ENCODE data around the gene NFIB. TPM values are rescaled to one million over a fixed set of nuclear protein-coding genes. Genes with fewer than 3 reads are reported as not detected.

Gene NFIB
- polyA plus RNA-seq, 1 donor, result 84.4 TPM

DNA sequence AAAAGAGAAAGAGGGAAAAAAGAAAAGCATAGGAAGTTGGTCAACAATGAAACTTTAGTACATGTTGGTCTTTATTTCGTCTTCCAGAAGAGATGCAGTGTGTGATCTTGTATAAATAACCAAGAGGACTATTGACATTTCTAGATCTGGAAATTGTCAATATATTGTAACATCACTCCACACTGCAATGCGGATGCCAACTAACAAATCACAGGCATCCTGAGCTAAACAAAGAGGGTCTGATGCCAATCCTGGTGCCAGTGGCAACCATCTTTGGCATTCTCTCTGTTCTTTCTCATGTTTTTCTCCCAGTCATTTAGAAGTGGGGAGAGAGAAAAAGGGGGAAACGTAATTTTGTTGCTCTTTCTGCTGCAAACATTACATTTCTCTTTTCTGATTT lies 9.7 kb downstream of the NFIB start:
- DNase-seq, result no peak

DNA sequence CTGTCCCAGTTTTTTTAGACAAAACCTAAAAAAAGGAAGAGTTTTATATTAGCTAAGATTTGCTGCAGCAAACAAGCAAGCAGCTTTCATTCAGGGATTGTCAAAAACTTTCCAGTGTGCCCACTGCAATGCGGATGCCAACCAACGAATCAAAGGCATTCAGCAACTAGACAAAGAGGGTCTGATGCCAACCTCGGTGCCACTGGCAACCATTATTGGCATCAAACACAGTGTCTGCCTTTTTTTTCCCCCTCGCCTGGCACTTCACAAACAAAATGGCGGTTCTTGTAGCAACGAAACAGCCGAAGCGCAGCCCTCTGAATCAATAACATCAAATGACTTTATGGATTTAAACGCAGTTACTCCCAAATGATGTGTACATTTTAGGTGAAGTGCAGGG lies 10.4 kb downstream of the NFIB start:
- DNase-seq, result no peak

DNA sequence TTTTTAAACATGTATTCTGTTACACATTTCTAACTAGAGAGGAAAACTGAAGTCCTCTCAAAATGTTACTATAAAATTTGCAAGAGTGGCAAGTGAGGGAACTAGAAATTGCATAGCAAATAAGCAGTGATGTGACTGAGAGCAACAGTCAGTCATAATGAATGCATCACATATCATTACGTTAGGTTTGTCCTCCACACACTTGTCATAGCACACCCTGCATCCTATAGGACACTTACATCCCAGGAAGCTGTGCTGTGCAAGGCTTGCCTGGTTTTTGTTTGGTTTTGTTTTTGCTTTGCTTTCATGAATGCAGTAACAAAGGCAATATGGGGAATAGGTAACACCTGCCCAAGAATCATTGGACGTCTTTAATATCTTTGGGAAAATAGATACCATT lies 10.8 kb downstream of the NFIB start:
- DNase-seq, result no peak

- DNase-seq, result no peak
Measured at GRCh38 chr9:14302405-14302804, 11.5 kb downstream of the NFIB start.

DNA sequence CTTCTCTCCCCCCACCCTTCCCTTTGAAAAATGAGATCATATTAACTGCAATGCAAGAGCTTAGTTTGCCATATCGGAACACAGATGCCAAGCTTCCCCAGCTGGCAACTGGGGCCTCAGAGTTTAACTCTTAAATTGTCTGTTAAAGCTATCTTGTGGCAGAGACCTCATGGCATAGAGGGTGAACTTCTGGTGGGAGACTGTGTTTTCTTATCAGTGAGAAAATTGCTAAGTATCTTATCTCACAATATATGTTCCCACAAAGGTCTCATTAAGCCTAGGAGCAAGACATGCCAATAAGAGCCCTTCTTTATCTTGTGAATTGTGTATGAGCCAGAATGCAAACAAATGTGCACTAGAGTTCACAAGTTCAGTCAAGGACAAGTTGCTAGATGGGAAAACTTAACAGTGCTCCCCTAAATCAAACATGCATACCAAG lies 12.3 kb downstream of the NFIB start:
- no peak for DNase-seq

- no peak for DNase-seq
Measured at GRCh38 chr9:14301006-14301405, 12.9 kb downstream of the NFIB start.

DNA sequence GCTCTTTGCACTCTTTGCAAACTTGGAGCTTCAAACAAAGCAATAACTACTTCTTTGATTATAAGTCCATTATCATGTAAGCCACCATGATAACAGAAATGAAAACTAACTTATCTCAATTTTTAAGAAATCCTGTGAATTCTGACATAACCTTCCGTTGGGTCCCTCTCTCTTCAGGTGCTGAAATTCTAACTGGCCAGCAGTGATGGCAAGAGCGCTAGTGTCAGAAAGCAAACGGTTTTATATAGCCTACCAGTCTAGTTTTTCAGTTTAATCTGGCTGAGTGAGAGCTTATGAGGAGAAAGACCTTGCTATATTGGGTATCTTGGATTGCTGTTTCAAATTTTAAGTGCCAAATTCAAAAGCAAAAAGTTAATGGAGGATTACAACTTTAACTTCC lies 13.4 kb downstream of the NFIB start:
- DNase-seq, result no peak

- no peak for DNase-seq
Measured at GRCh38 chr9:14300040-14300439, 13.9 kb downstream of the NFIB start.

DNA sequence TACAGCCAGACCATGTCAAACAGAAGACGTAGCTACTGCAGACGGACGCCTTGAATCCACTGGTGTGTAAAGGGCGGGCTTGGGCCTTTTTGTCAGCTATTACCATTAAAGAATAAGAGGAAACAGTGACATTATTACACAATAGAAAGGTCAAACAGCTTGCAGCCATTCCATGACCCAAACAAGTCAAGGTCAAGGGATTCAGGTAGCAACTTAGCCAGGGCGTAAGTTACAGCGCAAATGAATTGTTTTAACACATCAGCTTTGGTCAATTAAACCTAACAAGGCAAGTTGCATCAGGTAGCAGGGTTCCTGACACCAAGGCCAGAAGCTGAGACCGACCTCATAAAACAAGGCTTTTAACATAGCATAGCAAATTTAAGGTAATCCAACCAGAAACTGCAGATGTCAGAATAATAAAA lies 15.3 kb downstream of the NFIB start:
- DNase-seq, result no peak

- DNase-seq, result no peak
Measured at GRCh38 chr9:14296495-14297113, 17.3 kb downstream of the NFIB start.

GRCh38 chr9:14294659-14295058 lies 19.3 kb downstream of the NFIB start:
- no peak for DNase-seq

DNA sequence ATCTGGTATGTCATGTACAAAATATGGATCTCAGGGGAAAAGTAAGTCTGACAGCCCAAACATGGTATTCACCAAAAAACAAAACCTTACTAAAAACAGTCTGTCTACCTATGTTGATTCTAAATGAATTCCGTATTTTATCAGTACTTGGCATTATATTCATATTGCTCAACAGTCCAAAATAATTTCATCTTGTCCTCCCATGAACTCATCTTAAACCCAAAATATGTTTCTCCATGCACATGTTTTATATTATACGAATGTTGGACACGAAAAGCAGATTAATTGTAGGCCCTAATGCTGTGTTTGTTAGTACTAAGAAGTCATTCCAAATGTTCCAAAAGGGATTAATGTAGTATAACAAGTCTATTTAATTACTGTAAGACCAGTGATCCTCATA lies 20.1 kb downstream of the NFIB start:
- no peak for DNase-seq

- DNase-seq, result no peak
Measured at GRCh38 chr9:14292181-14292739, 21.7 kb downstream of the NFIB start.

DNA sequence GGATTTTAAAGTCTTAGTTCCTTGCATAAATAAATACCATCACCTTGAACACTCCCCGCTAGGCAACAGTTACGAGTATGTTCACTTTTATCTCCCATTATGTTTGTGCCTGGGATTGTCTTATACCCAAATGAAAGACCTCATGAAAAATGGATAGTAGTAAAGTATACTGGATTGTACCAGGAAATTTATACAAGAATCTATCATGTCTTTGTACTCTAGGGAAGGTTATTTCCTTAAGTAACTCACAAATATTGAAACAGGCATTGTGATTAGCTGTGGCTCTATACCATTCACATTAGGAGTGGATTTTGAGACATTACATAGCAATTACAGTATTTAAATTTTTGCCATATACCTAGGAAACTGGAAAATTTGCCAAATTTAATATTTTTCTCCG lies 24.0 kb downstream of the NFIB start:
- DNase-seq, result no peak

GRCh38 chr9:14288433-14288832 lies 25.5 kb downstream of the NFIB start:
- no peak for DNase-seq

DNA sequence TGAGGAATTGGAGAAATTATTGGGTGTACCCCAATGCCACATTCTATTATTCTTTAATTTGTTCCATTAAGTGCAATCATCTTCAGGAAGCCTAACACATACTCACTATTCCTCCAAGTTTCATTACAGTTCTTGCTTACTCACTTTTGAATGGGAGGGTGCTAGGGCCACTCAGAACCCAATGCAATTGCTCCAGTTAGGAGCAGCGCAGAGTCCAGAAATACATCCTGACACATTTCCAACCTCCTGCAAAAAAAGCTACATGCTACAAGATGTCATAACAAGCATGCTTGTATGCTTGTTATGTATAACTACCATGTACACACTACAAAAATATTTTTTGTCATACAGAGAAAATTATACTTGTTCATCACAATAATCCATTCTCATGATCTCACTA lies 27.8 kb downstream of the NFIB start:
- no peak for DNase-seq

DNA sequence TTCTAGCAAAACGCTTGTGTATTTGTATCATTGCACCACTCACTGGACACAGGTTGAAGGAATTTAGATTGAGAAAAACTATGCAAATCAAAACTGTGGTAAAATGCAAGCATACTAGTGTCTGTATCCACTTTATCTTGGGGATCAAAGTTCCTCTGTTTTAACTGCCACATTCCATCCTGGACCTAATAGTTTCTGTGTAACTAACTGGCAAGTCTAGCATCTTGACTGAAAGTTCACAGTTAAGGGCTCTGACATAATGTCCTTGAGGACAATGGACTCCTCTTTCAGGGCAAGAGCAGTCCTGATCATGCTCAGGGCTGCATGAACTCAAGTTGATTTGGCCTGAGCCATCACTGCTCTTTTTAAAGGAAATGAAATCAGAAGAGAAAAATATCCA lies 30.7 kb downstream of the NFIB start:
- DNase-seq, result no peak

GRCh38 chr9:14281876-14282275 lies 32.1 kb downstream of the NFIB start:
- no peak for DNase-seq

GRCh38 chr9:14281136-14281795 lies 32.7 kb downstream of the NFIB start:
- no peak for DNase-seq

DNA sequence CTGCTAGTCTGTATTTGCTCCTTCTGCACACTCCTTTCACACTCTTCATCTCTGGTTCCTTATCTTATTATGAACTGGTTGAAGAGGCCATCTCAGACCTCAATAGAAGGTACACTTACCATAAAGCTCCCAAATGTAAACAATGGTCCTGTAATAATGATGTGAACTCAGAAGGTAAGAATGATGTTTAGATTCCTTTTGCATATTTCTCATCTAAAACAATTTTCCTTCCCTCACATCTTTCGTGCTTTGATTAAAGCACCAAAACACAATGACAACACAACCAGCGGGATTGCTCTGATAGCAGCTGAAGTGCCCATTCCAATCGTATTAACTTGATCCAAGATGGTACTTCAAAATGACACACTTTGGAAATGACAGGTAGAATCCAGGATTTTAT lies 34.3 kb downstream of the NFIB start:
- no peak for DNase-seq

DNA sequence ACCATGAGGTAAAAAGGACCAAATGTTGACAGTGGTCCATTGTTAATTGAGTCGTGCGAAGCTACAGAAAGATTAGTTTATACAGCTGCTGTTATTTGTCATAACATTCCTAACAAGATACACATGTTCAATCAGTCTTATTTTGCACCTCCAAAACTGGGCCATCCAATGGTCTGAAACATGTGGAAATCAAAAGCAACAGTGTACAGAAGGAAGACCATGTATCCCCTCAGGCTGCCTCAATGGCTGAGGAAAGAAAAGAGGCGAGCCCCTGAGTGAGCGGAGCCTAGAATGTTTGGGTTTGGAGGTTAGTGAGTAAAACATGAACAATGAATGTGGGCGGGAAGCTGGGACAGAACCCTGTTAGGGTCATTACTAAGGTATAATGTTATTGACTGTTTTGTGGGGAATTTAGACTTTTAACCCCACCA lies 35.6 kb downstream of the NFIB start:
- no peak for DNase-seq

DNA sequence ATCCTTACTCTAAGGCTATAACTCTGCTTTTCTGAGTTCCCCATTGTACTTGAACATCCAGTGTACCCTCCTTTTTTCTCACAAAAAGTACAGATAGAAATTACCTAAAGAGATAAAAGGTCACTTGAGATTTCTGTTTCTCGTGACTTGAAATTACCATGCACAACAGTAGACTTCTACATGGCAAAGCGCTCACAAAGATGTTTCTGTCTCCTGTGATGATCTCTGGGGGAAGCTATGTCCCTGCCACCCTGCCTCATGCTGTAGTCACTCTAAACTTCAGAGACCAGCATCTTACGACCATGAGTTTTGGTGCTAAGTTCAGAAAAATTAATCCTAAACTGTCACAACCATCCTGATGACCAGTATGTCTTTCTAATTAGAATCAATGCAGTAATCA lies 36.2 kb downstream of the NFIB start:
- no peak for DNase-seq

DNA sequence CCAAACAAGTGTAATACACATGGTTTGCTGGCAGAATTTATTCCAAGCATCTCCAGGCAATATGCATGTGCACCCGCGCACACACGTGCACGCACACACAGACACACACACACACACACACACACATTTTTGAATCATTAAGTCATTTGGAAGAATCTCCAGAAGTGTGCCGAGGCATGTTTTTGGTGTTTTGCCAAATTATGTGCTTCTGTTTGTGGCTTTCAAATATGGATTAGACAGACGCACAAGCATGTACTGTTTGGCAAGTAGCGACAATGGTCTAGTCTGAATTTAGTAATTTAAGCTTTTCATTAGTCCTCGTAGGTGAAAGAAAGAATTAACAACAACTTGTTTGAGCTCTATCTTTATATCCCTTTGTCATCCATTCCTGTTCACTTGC lies 36.7 kb downstream of the NFIB start:
- DNase-seq, result no peak

DNA sequence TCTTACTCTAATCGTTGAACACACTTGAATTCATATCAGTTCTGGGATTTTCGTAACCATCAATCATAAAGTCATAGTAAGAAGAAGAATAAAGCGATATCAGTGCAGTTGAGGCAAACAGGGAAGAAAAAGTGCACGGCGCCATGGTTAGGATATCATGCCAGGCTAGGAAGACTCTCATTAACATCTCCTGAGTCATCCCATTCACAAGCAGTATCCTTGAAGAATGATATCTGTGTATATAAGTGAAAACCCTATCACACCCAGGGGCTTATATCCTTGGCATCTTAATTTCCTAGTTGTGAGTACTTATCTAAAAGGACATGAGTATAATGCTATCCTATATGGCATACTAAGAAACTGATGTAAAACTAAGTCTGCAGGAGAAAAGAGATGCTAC lies 38.6 kb downstream of the NFIB start:
- no peak for DNase-seq
